ENCODE results near the gene AUTS2. TPM values are rescaled to one million over a fixed set of nuclear protein-coding genes. Genes with fewer than 3 reads are reported as not detected.

Gene AUTS2
- total RNA-seq, 3 donors from 2014 or later, result 31.2 to 67.6 (median 36.5) TPM

GRCh38 chr7:69808391-69808790 is 210.1 kb downstream of the AUTS2 start:
- Histone ChIP-seq H3K36me3 (ENCODE audit: low read depth) (no peaks in the 10 kb centered on the region), H3K4me1 (ENCODE audit: low read depth) (no peaks in the 10 kb centered on the region), H3K4me3 (no peak overlapping the region), H3K9me3 (no peaks in the 10 kb centered on the region)
- no peak for ATAC-seq
- intact Hi-C loops (cut with DNase I, micrococcal nuclease), result no loop called here
- TF ChIP-seq CTCF (IDR thresholded peaks at IDR 0.05), result no peak
- no peak for DNase-seq

- intact Hi-C loops (cut with DNase I, micrococcal nuclease), result no loop called here
- Histone ChIP-seq H3K36me3 (ENCODE audit: low read depth) (no peaks in the 10 kb centered on the region), H3K4me1 (ENCODE audit: low read depth) (no peaks in the 10 kb centered on the region), H3K4me3 (no peak overlapping the region), H3K9me3 (no peaks in the 10 kb centered on the region)
- DNase-seq (no peak), ATAC-seq (no peak)
- no peak for TF ChIP-seq CTCF (IDR thresholded peaks at IDR 0.05)
These were observed 213.4 kb downstream of the AUTS2 start for GRCh38 chr7:69811476-69812308.

- no peak for ATAC-seq
- H3K4me3 ChIP-seq, result no peak overlapping the region
- no peaks in the 10 kb centered on the region for H3K4me1 ChIP-seq (ENCODE audit: low read depth)
- intact Hi-C loops (cut with DNase I, micrococcal nuclease), result no loop called here
- no peak for TF ChIP-seq CTCF (IDR thresholded peaks at IDR 0.05)
- H3K9me3 ChIP-seq, result no peaks in the 10 kb centered on the region
- DNase-seq, result no peak
- H3K36me3 ChIP-seq (ENCODE audit: low read depth), result no peaks in the 10 kb centered on the region
These were observed 214.5 kb downstream of the AUTS2 start for GRCh38 chr7:69812756-69813155.

GRCh38 chr7:69813637-69814240 is 215.5 kb downstream of the AUTS2 start:
- Histone ChIP-seq H3K36me3 (ENCODE audit: low read depth) (no peaks in the 10 kb centered on the region), H3K4me3 (no peak overlapping the region), H3K4me1 (ENCODE audit: low read depth) (no peaks in the 10 kb centered on the region), H3K9me3 (no peaks in the 10 kb centered on the region)
- DNase-seq (no peak), ATAC-seq (no peak)
- no peak for TF ChIP-seq CTCF (IDR thresholded peaks at IDR 0.05)
- intact Hi-C loops (cut with DNase I, micrococcal nuclease), result no loop called here

- H3K9me3 ChIP-seq, result no peaks in the 10 kb centered on the region
- ATAC-seq (no peak), DNase-seq (peak in 1 of 3 donors; percentile 18)
- TF ChIP-seq CTCF (IDR thresholded peaks at IDR 0.05), result no peak
- no peaks in the 10 kb centered on the region for H3K36me3 ChIP-seq (ENCODE audit: low read depth)
- no peak overlapping the region for H3K4me3 ChIP-seq
- intact Hi-C loops (cut with DNase I, micrococcal nuclease), result no loop called here
- no peaks in the 10 kb centered on the region for H3K4me1 ChIP-seq (ENCODE audit: low read depth)
These were observed 216.2 kb downstream of the AUTS2 start for GRCh38 chr7:69814421-69814962.
